ENCODE results near the gene PDHX.
A peak's percentile ranks its signal among the peaks of the same experiment; 100 is the strongest.
"Not testable (repeated sequence)": the region's sequence is repeated elsewhere in the genome, so short reads cannot be mapped to it uniquely, and the experiment has no call there.

PDHX gene

GRCh38 chr11:34909955-34910354, 6.5 kb upstream of the PDHX start:
- no peak for DNase-seq

- no peak for DNase-seq
Observed at GRCh38 chr11:34910817-34911216, 5.6 kb upstream of the PDHX start.

- no peak for DNase-seq
Observed at GRCh38 chr11:34911676-34912075, 4.7 kb upstream of the PDHX start.

- DNase-seq, result not testable (repeated sequence)
Observed at GRCh38 chr11:34913556-34913955, 2.9 kb upstream of the PDHX start.

- DNase-seq, result peak; percentile 27
Observed at GRCh38 chr11:34915136-34916014, 1.0 kb upstream of the PDHX start.

GRCh38 chr11:34916843-34917770, 689 bp downstream of the PDHX start:
- no peak for DNase-seq

GRCh38 chr11:34921156-34921555, 4.7 kb downstream of the PDHX start:
- no peak for DNase-seq

GRCh38 chr11:34924714-34925113, 8.3 kb downstream of the PDHX start:
- no peak for DNase-seq

GRCh38 chr11:34926101-34926830, 9.8 kb downstream of the PDHX start:
- no peak for DNase-seq

GRCh38 chr11:34926831-34927132, 10.4 kb downstream of the PDHX start:
- no peak for DNase-seq

GRCh38 chr11:34928268-34928959, 12.0 kb downstream of the PDHX start:
- DNase-seq, result no peak

GRCh38 chr11:34928960-34929680, 12.7 kb downstream of the PDHX start:
- DNase-seq, result no peak

- no peak for DNase-seq
Observed at GRCh38 chr11:34929794-34930763, 13.7 kb downstream of the PDHX start.

GRCh38 chr11:34936945-34937629, 20.7 kb downstream of the PDHX start:
- no peak for DNase-seq

GRCh38 chr11:34938611-34939010, 22.2 kb downstream of the PDHX start:
- no peak for DNase-seq

GRCh38 chr11:34940026-34940677, 23.7 kb downstream of the PDHX start:
- no peak for DNase-seq

GRCh38 chr11:34941688-34942087, 25.3 kb downstream of the PDHX start:
- DNase-seq, result no peak

- no peak for DNase-seq
Observed at GRCh38 chr11:34944692-34945091, 28.3 kb downstream of the PDHX start.

GRCh38 chr11:34948696-34949095, 32.3 kb downstream of the PDHX start:
- no peak for DNase-seq
